ENCODE data around the gene CXCL14.

- TF ChIP-seq CTCF (IDR thresholded peaks at IDR 0.05; ENCODE audit: low read depth, low read length, poor library complexity, severe bottlenecking): no peak
- no peak for TF ChIP-seq EZH2phosphoT487 (IDR thresholded peaks at IDR 0.05; ENCODE audit: borderline replicate concordance, low read length)
These were observed 3.4 kb upstream of the CXCL14 start for GRCh38 chr5:135582099-135582781.
